H1 (cell line): Measurements from ENCODE around the gene ZDHHC3.

ENCODE experiments used
- CTCF ChIP-seq, 3 experiments: IDR thresholded peaks; 1 replicate in 2 of 3; 2 replicates in 1 of 3; pipeline versions ENCODE4 v1.5.1 to v1.6.1; 2011; ENCODE audit warnings: low read length in 3 of 3, mild to moderate bottlenecking in 3 of 3, inconsistent platforms in 2 of 3, low read depth in 1 of 3, moderate library complexity in 1 of 3; ENCODE audit not compliant: insufficient read depth in 1 of 3; ENCODE audit errors: control extremely low read depth in 1 of 3
- TAF1 ChIP-seq: IDR thresholded peaks from 2 replicates; pipeline ENCODE4 v1.6.1; 2011; ENCODE audit warnings: mild to moderate bottlenecking, low read depth, low read length
- TF ChIP-seq, protein P1 (sequence below): IDR thresholded peaks from 2 replicates; pipeline ENCODE4 v1.6.1; 2011; ENCODE audit warnings: low read depth, mild to moderate bottlenecking, low read length; ENCODE audit not compliant: insufficient read depth

GRCh38 chr3:45012577-45012976 is 36.6 kb upstream of the ZDHHC3 start:
- TF ChIP-seq TAF1: no peak
- TF ChIP-seq, protein P1, sequence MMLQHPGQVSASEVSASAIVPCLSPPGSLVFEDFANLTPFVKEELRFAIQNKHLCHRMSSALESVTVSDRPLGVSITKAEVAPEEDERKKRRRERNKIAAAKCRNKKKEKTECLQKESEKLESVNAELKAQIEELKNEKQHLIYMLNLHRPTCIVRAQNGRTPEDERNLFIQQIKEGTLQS: no peak
- no peak for TF ChIP-seq CTCF (IDR thresholded peaks at IDR 0.05; ENCODE audit: control extremely low read depth in 1 of 3, insufficient read depth in 1 of 3, low read depth in 1 of 3, low read length in 3 of 3)
